ENCODE data around the gene ZC3H12C.

ZC3H12C gene

GRCh38 chr11:110128161-110128560 is 35.0 kb downstream of the ZC3H12C start:
- in situ Hi-C loops (cut with MboI; ENCODE audit: low pct_unique_long_range_greater_than_20kb, low sequenced_read_pairs) = no loop called here
- DNase-seq = no peak

DNA sequence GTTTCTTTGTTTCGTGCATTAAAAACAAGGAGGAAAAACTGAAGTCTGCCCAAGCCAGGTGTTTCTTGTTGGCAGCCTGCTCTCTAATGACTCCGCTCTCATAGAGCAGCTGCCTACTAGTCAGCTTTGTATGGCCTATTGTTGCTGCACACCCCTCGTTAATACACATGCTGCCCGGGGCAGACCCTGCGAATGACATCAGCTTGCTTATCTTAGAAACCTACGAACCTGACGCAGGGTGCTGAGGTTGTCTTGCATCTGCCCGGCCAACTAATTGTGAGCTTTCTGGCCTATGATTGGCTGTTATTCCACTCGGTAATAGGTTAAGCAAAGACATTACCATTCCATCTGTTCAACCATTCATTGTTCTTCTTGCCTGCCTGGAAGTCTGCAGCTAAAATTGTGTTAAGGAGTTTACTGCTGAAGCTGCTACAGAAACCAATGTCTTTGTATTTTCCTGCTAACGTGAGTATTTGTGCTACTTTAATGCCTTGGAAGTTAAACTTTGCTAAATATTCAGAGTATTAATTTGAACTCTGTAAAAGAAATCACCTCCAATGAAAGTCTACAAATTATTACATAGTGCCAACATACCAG is 37.5 kb downstream of the ZC3H12C start:
- in situ Hi-C loops (cut with MboI; ENCODE audit: low pct_unique_long_range_greater_than_20kb, low sequenced_read_pairs) = no loop called here

DNA sequence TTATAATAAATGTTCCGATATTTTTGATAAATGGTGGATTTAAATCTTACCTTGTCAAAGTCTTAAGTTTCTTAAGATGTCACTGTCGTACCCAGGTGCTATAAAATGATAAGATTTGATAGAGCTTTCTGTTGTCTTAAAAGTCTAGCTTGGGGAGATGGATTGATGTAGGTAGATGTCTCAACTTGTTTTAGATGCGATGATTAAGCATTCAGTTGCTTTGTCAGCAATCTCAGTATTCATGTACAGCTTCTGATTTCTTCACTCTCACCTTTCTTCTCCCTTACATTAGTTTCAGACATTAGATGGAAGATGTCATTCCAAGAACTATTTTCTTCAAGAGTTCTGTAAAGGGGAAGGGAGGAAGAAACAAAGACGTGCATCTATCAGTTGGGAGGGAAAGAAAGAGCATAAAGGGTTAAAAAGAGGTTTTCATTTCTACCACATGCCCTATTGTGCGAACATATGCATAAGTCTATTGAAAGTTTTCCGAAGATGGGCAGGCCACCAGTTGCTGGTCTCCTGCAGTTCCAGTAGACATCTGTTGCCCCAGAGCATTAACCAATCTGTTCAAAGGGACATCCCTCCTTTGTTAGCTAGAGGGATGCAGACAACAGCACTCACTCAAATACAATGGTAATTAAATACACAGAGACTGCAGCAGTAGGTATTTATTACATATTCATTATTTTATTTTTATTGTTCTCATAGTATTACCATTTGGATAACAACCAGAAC is 38.4 kb downstream of the ZC3H12C start:
- no peak for DNase-seq
- in situ Hi-C loops (cut with MboI; ENCODE audit: low pct_unique_long_range_greater_than_20kb, low sequenced_read_pairs) = no loop called here

More for the DNA sequence above, 37.5 kb downstream of the ZC3H12C start:
- DNase-seq = no peak

DNA sequence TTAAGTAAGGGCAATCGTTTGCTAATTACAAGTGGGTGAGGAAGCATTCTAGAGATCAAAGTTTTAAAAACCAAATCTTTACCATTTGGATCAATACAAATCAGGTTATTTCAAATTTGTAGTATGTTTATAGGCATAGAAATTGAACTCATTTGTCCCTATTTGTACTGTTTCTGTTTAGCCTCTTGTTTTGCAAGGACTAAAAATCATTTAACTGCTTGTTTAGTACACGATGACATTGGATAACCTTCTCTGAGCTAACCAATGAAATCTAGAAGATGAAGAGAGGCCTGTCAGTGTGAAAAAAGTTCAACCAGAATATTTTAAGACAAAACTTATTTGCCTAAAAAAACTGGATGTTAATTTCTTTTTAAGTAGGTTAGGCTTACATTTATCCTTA is 40.0 kb downstream of the ZC3H12C start:
- no peak for DNase-seq
- in situ Hi-C loops (cut with MboI; ENCODE audit: low pct_unique_long_range_greater_than_20kb, low sequenced_read_pairs) = no loop called here

- DNase-seq = no peak
- in situ Hi-C loops (cut with MboI; ENCODE audit: low pct_unique_long_range_greater_than_20kb, low sequenced_read_pairs) = no loop called here
Measured at GRCh38 chr11:110134110-110134509, 40.9 kb downstream of the ZC3H12C start.

DNA sequence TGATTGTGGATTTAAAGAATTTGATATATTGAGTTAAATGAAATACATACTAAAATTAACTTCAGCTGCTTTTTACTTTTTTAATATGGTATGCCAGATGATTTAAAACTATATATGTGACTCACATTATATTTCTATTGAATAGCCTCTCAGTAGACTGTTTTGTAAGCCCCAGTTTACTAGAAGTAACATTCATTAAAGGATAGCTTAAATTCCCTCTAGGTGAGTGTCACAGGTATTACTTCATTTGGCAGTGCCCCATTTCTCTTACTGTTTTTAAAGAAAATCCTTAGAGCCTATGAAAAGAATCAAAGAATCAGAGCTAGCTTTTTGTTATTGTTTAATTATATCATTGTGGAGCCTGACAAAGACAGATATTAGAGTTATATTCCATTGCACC is 48.6 kb downstream of the ZC3H12C start:
- no peak for DNase-seq
- in situ Hi-C loops (cut with MboI; ENCODE audit: low pct_unique_long_range_greater_than_20kb, low sequenced_read_pairs) = no loop called here

- peak; percentile 38 for DNase-seq
- in situ Hi-C loops (cut with MboI; ENCODE audit: low pct_unique_long_range_greater_than_20kb, low sequenced_read_pairs) = no loop called here
Measured at GRCh38 chr11:110147962-110148709, 54.9 kb downstream of the ZC3H12C start.

- in situ Hi-C loops (cut with MboI; ENCODE audit: low pct_unique_long_range_greater_than_20kb, low sequenced_read_pairs) = no loop called here
- peak; percentile 21 for DNase-seq
Measured at GRCh38 chr11:110148775-110149744, 55.9 kb downstream of the ZC3H12C start.

- DNase-seq = no peak
- in situ Hi-C loops (cut with MboI; ENCODE audit: low pct_unique_long_range_greater_than_20kb, low sequenced_read_pairs) = no loop called here
Measured at GRCh38 chr11:110152199-110152598, 59.0 kb downstream of the ZC3H12C start.

GRCh38 chr11:110153474-110153873 is 60.3 kb downstream of the ZC3H12C start:
- DNase-seq = no peak
- in situ Hi-C loops (cut with MboI; ENCODE audit: low pct_unique_long_range_greater_than_20kb, low sequenced_read_pairs) = no loop called here

DNA sequence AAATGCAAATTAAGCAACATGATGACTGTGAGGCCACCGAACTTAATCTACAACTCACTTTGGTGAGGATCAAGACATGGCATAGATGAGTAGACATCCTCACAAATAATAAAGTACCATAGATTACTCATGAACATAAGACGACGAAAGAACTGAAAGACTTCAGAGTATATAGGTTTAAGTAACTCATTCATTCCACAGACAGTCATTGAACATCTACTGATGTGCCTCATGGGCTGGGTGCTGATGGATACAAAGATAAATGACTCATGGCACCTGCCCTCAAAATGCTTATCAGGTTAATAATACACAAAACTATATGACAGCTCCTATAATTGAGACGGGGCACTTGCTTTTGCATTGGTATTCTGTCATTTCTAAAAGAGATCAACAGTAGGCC is 63.3 kb downstream of the ZC3H12C start:
- no peak for DNase-seq
- in situ Hi-C loops (cut with MboI; ENCODE audit: low pct_unique_long_range_greater_than_20kb, low sequenced_read_pairs) = no loop called here

DNA sequence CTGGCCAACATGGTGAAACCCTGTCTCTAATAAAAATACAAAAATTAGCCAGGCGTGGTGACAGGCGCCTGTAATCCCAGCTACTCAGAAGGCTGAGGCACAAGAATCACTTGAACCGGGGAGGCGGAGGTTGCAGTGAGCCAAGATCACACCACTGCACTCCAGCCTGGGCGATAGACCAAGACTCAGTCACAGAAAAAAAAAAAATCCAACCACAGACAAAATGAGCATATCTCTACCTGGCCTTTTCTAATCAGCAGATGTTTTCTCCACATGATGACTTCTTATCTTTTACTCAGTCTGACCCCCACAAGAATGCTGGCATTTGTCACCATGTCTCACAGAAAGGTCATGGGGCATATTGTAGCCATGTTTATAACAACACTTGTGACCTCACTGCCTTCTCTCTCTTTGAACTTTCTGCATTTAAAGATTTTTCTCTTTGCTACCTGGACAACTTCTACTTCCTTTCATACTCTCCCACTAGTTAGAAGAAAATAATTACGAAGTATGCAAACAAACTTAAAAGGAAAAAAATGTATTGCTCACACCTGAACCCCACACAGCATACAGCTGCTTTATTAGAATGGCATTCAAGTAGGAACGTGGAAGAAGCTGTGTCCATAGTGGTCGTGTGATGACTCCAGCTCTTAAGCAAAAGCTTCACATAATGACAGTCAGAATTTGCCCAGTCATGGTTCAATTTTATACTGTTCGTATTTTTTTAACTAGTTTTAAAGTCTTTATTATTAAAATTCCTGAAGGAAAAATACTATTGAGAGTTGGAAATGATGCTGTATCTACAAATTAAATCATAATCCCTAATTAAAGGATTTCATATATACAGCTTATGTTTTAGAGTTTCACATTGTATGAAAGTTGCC is 65.4 kb downstream of the ZC3H12C start:
- DNase-seq = no peak
- in situ Hi-C loops (cut with MboI; ENCODE audit: low pct_unique_long_range_greater_than_20kb, low sequenced_read_pairs) = no loop called here

DNA sequence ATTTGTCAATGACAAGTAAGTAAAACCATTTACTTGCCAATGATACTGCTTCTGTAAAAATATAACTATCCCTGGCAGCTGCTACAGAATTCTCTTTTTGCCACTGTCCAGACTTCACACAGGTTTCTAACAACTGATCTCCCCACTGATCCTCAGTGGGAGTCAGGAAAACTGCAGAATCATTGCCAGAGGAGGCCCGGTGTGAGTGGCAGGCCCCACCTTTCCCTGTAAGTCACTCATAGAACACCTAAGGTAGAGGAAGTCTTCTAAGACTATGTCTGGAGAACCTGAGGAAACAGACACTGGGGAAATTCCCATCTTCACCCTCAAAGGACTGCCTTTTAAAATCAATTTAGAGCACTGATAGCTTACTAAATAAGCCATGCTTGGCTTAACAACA is 66.3 kb downstream of the ZC3H12C start:
- in situ Hi-C loops (cut with MboI; ENCODE audit: low pct_unique_long_range_greater_than_20kb, low sequenced_read_pairs) = no loop called here
- no peak for DNase-seq

DNA sequence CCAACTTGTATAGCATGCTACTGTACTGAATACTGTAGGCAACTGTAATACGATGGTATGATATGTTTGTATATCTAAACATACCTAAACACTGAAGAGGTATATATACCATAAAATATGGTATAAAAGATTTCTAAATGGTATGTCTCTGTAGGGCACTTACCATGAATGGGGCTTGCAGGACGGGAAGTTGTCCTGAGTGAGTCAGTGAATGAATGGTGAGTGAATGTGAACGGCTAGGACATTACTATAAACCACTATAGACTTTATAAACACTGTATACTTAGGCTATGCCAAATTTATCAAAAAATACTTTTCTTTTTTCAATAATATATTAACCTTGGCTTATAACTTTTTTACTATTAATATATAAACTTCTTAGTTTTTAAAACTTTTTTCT is 66.8 kb downstream of the ZC3H12C start:
- in situ Hi-C loops (cut with MboI; ENCODE audit: low pct_unique_long_range_greater_than_20kb, low sequenced_read_pairs) = no loop called here
- no peak for DNase-seq

GRCh38 chr11:110160437-110160836 is 67.2 kb downstream of the ZC3H12C start:
- DNase-seq = no peak
- in situ Hi-C loops (cut with MboI; ENCODE audit: low pct_unique_long_range_greater_than_20kb, low sequenced_read_pairs) = no loop called here

DNA sequence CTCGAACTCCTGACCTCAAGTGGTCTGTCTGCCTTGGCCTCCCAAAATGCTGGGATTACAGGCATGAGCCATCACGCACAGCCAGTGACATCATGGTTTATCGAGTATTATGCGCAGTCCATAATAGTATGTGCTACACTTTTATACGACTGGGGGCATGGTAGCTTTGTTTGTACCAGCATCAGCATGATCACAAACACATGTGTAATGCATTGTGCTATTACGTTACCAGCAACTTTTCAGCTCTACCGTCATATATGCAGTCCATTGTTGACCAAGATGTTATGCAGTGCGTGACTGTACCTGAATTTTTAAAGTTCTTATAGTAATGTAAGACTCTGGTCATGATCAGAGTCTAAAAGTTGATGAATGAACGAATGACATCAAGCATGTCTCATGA is 67.9 kb downstream of the ZC3H12C start:
- DNase-seq = no peak
- in situ Hi-C loops (cut with MboI; ENCODE audit: low pct_unique_long_range_greater_than_20kb, low sequenced_read_pairs) = no loop called here

DNA sequence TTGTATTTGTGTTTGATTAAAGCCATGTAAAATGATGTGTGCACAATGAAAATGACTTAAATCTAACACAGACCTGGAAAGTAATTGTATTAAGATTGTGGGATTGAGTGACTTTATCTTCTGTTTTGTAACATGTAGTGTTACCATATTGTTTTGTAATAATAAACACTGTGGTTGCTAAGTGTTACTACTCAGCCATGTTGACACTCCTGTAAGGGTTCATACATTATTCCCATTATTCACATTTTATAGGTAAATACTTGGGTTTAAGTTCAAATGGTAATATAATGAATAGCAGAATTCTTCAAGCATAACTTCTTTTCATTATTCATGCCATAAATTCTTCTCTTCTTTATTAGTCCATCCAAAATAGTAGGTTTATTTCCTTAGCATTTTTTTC is 69.0 kb downstream of the ZC3H12C start:
- no peak for DNase-seq
- in situ Hi-C loops (cut with MboI; ENCODE audit: low pct_unique_long_range_greater_than_20kb, low sequenced_read_pairs) = no loop called here
